Gastrocnemius medialis (tissue), 4 donors: ENCODE data around the gene KLHL8. TPM values are rescaled to one million over a fixed set of nuclear protein-coding genes. Genes with fewer than 3 reads are reported as not detected.

ENCODE experiments used
- ATAC-seq, 2 donors: fragments of 150-250 bp; one replicate each; pipeline ENCODE4 v1.9.1; 2016
- DNase-seq, 2 donors: peaks; one replicate each; pipeline ENCODE4 v3.0.0-alpha.2; 2019
- H3K27ac ChIP-seq, 4 donors: fragments of 200-600 bp; sonication (generic); 1 replicate in 1 of 4; 2 replicates in 3 of 4; pipeline ENCODE4 v1.5.1; 2016 to 2018; ENCODE audit warnings: mild to moderate bottlenecking in 2 of 4, moderate library complexity in 1 of 4
- H3K27me3 ChIP-seq, 3 donors: fragments of 200-600 bp; sonication (generic) in 2 of 3; 1 replicate in 1 of 3; 2 replicates in 2 of 3; pipeline versions ENCODE4 v1.5.1 to v1.6.0; 2016 to 2019; ENCODE audit warnings: mild to moderate bottlenecking in 1 of 3, moderate library complexity in 1 of 3
- H3K36me3 ChIP-seq, 2 donors: fragments of 200-600 bp; sonication (generic) in 1 of 2; one replicate each; pipeline ENCODE4 v1.5.1; 2017 to 2018
- H3K4me1 ChIP-seq, 2 donors: fragments of 200-600 bp; sonication (generic) in 1 of 2; one replicate each; pipeline ENCODE4 v1.5.1; 2016 to 2017; ENCODE audit warnings: mild to moderate bottlenecking in 2 of 2
- H3K4me3 ChIP-seq, 4 donors: fragments of 200-600 bp; sonication (generic) in 3 of 4; 1 replicate in 1 of 4; 2 replicates in 3 of 4; pipeline ENCODE4 v1.5.1; 2016 to 2019; ENCODE audit warnings: mild to moderate bottlenecking in 2 of 4
- H3K9me3 ChIP-seq, 3 donors: fragments of 200-600 bp; sonication (generic) in 2 of 3; 1 replicate in 1 of 3; 2 replicates in 2 of 3; pipeline ENCODE4 v1.5.1; 2016 to 2019
- CTCF ChIP-seq, 5 experiments: fragments of 450-650 bp in 3 of 5; fragments of 200-600 bp in 2 of 5; sonication (generic) in 2 of 5; IDR thresholded peaks in 4 of 5; conservative IDR thresholded peaks in 1 of 5; 1 replicate in 4 of 5; 2 replicates in 1 of 5; pipeline ENCODE4 v1.5.1; 2016 to 2019; ENCODE audit warnings: antibody characterized with exemption in 5 of 5, mild to moderate bottlenecking in 3 of 5, moderate library complexity in 3 of 5
- POLR2A ChIP-seq, 2 donors: fragments of 450-650 bp; IDR thresholded peaks; one replicate each; pipeline ENCODE4 v1.6.1; 2017; ENCODE audit warnings: antibody characterized with exemption in 2 of 2, mild to moderate bottlenecking in 2 of 2, moderate library complexity in 2 of 2
- in situ Hi-C, 4 donors: fragments of 200-750 bp; cut with MboI; loops; one replicate each; pipeline versions ENCODE4 v1.15.0 to v1.8.0; 2017; ENCODE audit warnings: low sequenced_read_pairs in 4 of 4
- intact Hi-C: fragments of 100-400 bp; cut with DNase I; formaldehyde crosslinking; loops from one replicate; pipeline ENCODE4 v1.15.1; 2023; ENCODE audit warnings: low total_unique reads
- total RNA-seq, 4 donors: library from RNA; depleted of rRNA; stranded (reverse); fragments of >200 nt; gene quantifications; one replicate each; pipeline versions ENCODE4 v1.1.0 to v1.2.3, GENCODE V29; 2016

The KLHL8 gene
- 10 to 100 TPM; 15.5 to 19.4 (median 18.6) TPM for total RNA-seq

- intact Hi-C loops = loop anchor here (1.0 to 5.0 kb wide), 3 partner anchors 16 to 288 kb away; no protein-coding TSS in a partner anchor
- peak in 2 of 5 experiments; percentile 1 to 13 for TF ChIP-seq CTCF (IDR thresholded peaks at IDR 0.05 in 4 of 5, conservative IDR thresholded peaks at IDR 0.05 in 1 of 5)
- peak; percentile 84 to 90 for TF ChIP-seq POLR2A (IDR thresholded peaks at IDR 0.05)
- peak; percentile 54 to 81 for DNase-seq
- Histone ChIP-seq H3K27ac (peak within 1 kb of the TSS; percentile 92 to 96 (median 94)), H3K9me3 (no peaks in the 10 kb centered on the region), H3K4me1 (peaks cover 15 to 23% of the 10 kb centered on the region in 2 donors), H3K27me3 (no peaks in the 10 kb centered on the region), H3K4me3 (peak within 1 kb of the TSS; percentile 85 to 96 (median 90)), H3K36me3 (no peaks in the 10 kb centered on the region)
- peak; percentile 87 to 88 for ATAC-seq
- in situ Hi-C loops = no loop called here
Observed at GRCh38 chr4:87220094-87220822, at the start of gene KLHL8. Gene KLHL8 (minus strand): TSS chr4:87220618. CDS start chr4:87195539, 25,079 bp downstream.

DNA sequence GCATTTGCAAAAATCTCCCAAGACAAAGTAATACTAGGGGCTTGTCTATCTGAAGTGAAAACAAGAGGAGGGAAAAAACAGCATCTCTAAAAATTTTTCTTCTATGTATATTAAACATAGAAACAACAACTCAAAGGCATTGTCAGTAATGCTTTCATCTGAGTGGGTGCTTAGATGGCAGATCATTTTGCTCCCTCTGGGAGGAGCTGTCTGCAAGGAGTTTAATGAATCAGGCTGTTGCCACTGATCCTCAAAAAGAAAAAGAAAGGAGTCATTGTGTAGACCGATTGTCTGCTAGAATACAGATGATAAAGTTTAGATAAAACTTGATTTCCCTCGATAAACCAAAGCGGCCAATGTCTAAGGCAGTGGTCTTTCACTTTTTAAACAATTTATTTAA is 49.7 kb upstream of the KLHL8 start:
- H3K27ac ChIP-seq = no peak overlapping the region
- intact Hi-C loops = no loop called here
- H3K4me3 ChIP-seq = no peak overlapping the region
- no peaks in the 10 kb centered on the region for H3K36me3 ChIP-seq
- ATAC-seq (no peak), DNase-seq (no peak)
- TF ChIP-seq CTCF (IDR thresholded peaks at IDR 0.05 in 4 of 5, conservative IDR thresholded peaks at IDR 0.05 in 1 of 5) (peak in 2 of 5 experiments; percentile 21 to 31), POLR2A (IDR thresholded peaks at IDR 0.05) (no peak)
- in situ Hi-C loops = no loop called here
- H3K4me1 ChIP-seq = no peaks in the 10 kb centered on the region
- no peaks in the 10 kb centered on the region for H3K9me3 ChIP-seq
- no peaks in the 10 kb centered on the region for H3K27me3 ChIP-seq

- Histone ChIP-seq H3K27ac (no peak overlapping the region), H3K9me3 (no peaks in the 10 kb centered on the region), H3K36me3 (no peaks in the 10 kb centered on the region), H3K27me3 (no peaks in the 10 kb centered on the region), H3K4me3 (no peak overlapping the region), H3K4me1 (no peaks in the 10 kb centered on the region)
- intact Hi-C loops = no loop called here
- TF ChIP-seq CTCF (IDR thresholded peaks at IDR 0.05 in 4 of 5, conservative IDR thresholded peaks at IDR 0.05 in 1 of 5) = no peak
- no peak for TF ChIP-seq POLR2A (IDR thresholded peaks at IDR 0.05)
- DNase-seq = no peak
- in situ Hi-C loops = no loop called here
- no peak for ATAC-seq
Observed at GRCh38 chr4:87268411-87268810, 48.0 kb upstream of the KLHL8 start.

DNA sequence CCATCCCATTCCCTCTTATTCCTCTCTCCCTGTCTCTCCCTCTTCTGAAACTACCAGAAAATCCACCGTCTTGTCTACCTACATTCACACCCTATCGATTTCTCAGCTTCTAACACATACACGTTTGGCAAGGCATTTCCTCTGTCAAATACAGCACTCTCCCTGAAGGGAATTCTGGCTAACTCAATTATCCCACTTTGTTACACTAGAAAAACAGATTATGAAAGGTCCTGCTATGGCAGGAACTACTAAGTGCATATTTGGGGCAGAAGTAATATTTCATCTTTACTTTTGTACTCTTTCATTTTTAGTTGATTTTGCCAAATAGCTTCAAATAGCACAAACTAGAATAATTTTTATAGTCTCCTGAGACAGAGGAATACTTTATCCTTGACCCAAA is 46.6 kb upstream of the KLHL8 start:
- in situ Hi-C loops = no loop called here
- intact Hi-C loops = no loop called here
- no peak for ATAC-seq

More for the DNA sequence above, 46.6 kb upstream of the KLHL8 start:
- no peak for TF ChIP-seq CTCF (IDR thresholded peaks at IDR 0.05 in 4 of 5, conservative IDR thresholded peaks at IDR 0.05 in 1 of 5)
- no peak for TF ChIP-seq POLR2A (IDR thresholded peaks at IDR 0.05)
- DNase-seq = no peak
- no peaks in the 10 kb centered on the region for H3K27me3 ChIP-seq
- H3K9me3 ChIP-seq = no peaks in the 10 kb centered on the region
- H3K36me3 ChIP-seq = no peaks in the 10 kb centered on the region
- H3K4me3 ChIP-seq = no peak overlapping the region
- no peaks in the 10 kb centered on the region for H3K4me1 ChIP-seq
- H3K27ac ChIP-seq = no peak overlapping the region
